Neural progenitor cell (in vitro differentiated cells): ENCODE results near the gene IRAK1. TPM values are rescaled to one million over a fixed set of nuclear protein-coding genes. Genes with fewer than 3 reads are reported as not detected.

Source experiments
- DNase-seq: peaks from one replicate; pipeline ENCODE4 v3.0.0-alpha.2; 2016; ENCODE audit warnings: low spot score
- H2AFZ ChIP-seq: fragments of 200-600 bp; sonication (generic); replicated peaks from 2 replicates; pipeline ENCODE4 v1.6.1; 2016; ENCODE audit warnings: antibody characterized with exemption
- H3F3A ChIP-seq: fragments of 200-600 bp; sonication (generic); 2 replicates; pipeline ENCODE4 v1.6.1; 2016; ENCODE audit warnings: antibody characterized with exemption, low read depth
- H3K27ac ChIP-seq: fragments of 200-600 bp; sonication (generic); 2 replicates; pipeline ENCODE4 v1.5.1; 2016; ENCODE audit warnings: mild to moderate bottlenecking
- H3K27me3 ChIP-seq: fragments of 200-600 bp; sonication (generic); 2 replicates; pipeline ENCODE4 v1.6.1; 2016; ENCODE audit warnings: mild to moderate bottlenecking, moderate library complexity
- H3K36me3 ChIP-seq: fragments of 200-600 bp; sonication (generic); 2 replicates; pipeline ENCODE4 v1.5.1; 2016
- H3K4me1 ChIP-seq: fragments of 200-600 bp; sonication (generic); 2 replicates; pipeline ENCODE4 v1.6.1; 2016; ENCODE audit warnings: mixed run types
- H3K4me2 ChIP-seq: fragments of 200-600 bp; sonication (generic); 2 replicates; pipeline ENCODE4 v1.6.1; 2016
- H3K4me3 ChIP-seq: fragments of 200-600 bp; sonication (generic); 2 replicates; pipeline ENCODE4 v1.5.1; 2016
- H3K79me2 ChIP-seq: fragments of 200-600 bp; sonication (generic); 2 replicates; pipeline ENCODE4 v1.6.1; 2016; ENCODE audit warnings: low read depth
- H3K9ac ChIP-seq: fragments of 200-600 bp; sonication (generic); 2 replicates; pipeline ENCODE4 v1.6.1; 2016
- H3K9me3 ChIP-seq: fragments of 200-600 bp; sonication (generic); 2 replicates; pipeline ENCODE4 v1.5.1; 2016; ENCODE audit warnings: low read depth
- H4K20me1 ChIP-seq: fragments of 200-600 bp; sonication (generic); 2 replicates; pipeline ENCODE4 v1.6.1; 2016; ENCODE audit warnings: low read depth
- H3K27ac Mint-ChIP-seq: 3 replicates; pipeline ENCODE4 v1.8.0; 2021; ENCODE audit warnings: mixed read lengths
- H3K27me3 Mint-ChIP-seq: 2 replicates; pipeline ENCODE4 v1.8.0; 2022; ENCODE audit warnings: low read depth, mild to moderate bottlenecking, inconsistent platforms, moderate library complexity, mixed read lengths; ENCODE audit not compliant: insufficient read depth
- H3K36me3 Mint-ChIP-seq: 3 replicates; pipeline ENCODE4 v1.8.0; 2021; ENCODE audit warnings: mixed read lengths
- H3K4me1 Mint-ChIP-seq: 3 replicates; pipeline ENCODE4 v1.8.0; 2021; ENCODE audit warnings: mixed read lengths
- H3K4me3 Mint-ChIP-seq: 3 replicates; pipeline ENCODE4 v1.8.0; 2021; ENCODE audit warnings: mild to moderate bottlenecking, moderate library complexity, mixed read lengths
- H3K9me3 Mint-ChIP-seq: 3 replicates; pipeline ENCODE4 v1.8.0; 2020; ENCODE audit warnings: mixed read lengths
- EZH2 ChIP-seq: fragments of 200-600 bp; sonication (generic); IDR thresholded peaks from 2 replicates; pipeline ENCODE4 v1.6.1; 2017; ENCODE audit warnings: antibody characterized with exemption, mild to moderate bottlenecking, moderate library complexity
- EZH2phosphoT487 ChIP-seq: fragments of 200-600 bp; sonication (generic); IDR thresholded peaks from 2 replicates; pipeline ENCODE4 v1.6.1; 2017; ENCODE audit warnings: antibody characterized with exemption
- total RNA-seq: library from RNA; depleted of rRNA; stranded (reverse); fragments of >200 nt; gene quantifications from 2 replicates; pipeline ENCODE4 v1.2.3, GENCODE V29; 2015; ENCODE audit warnings: low replicate concordance
- TF ChIP-seq, protein P1 (sequence below): fragments of 200-600 bp; sonication (generic); IDR thresholded peaks from 2 replicates; pipeline ENCODE4 v1.5.1; 2017; ENCODE audit warnings: antibody characterized with exemption, mild to moderate bottlenecking

IRAK1 gene
- total RNA-seq, 1 donor from 2014 or later: 6.8 TPM

DNA sequence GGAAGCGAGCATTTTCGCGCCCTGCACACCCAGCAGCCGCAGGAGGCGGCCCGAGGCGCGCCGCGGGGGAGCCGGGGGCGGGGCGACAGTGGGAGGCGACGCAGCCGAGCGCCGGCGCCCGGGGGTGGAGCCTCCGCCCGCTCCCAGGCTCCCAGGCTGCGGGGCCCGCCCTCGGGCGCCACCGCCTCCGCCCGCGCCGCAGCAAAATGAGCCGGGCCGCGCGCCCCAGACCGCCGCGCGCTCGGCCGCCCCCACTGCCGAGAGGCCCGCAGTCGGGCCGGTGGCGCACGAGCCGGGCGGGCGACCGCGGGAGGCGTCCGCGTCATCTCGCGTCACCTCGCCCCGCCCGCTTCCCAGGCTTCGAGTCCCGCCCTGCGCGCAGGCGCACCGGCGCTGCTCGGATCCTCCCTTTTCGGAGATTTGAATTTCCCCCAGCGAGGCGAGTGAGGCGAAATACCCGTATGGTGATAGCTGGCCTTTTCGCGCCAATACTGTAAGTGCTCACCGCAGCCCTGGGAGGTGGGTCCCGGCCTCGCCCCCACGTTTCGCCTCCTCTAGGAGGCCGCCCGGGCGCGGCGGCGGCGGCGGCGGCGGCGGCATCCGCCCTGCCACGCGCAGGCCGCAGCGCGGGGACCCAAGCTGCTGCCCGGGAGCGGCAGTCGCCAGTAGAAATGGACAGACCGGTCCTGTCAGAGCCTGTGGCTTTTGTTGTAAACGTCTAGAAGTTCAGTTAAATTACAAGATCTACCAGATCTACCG, 47.2 kb downstream of the IRAK1 start, which contains the start of gene TMEM187:
TSS of gene TMEM187 (plus strand) at position 387 of the 759 bp plus-strand sequence. CDS start 9,309 bp downstream, outside the sequence.
- H3K9ac ChIP-seq: peak within 1 kb of the TSS; percentile 98
- peaks cover 35% of the 10 kb centered on the region for H3F3A ChIP-seq
- peak; percentile 93 for DNase-seq
- peak within 1 kb of the TSS; percentile 73 for H2AFZ ChIP-seq
- Mint-ChIP-seq H3K27ac (peak within 1 kb of the TSS; percentile 100), H3K4me1 (peaks cover 44% of the 10 kb centered on the region), H3K36me3 (peaks cover 4% of the 10 kb centered on the region), H3K27me3 (peaks cover 18% of the 10 kb centered on the region), H3K9me3 (no peaks in the 10 kb centered on the region), H3K4me3 (peak within 1 kb of the TSS; percentile 100)
- H3K4me3 ChIP-seq: peak within 1 kb of the TSS; percentile 80
- H3K27me3 ChIP-seq: no peaks in the 10 kb centered on the region
- peaks cover 25% of the 10 kb centered on the region for H4K20me1 ChIP-seq
- no peaks in the 10 kb centered on the region for H3K9me3 ChIP-seq
- TF ChIP-seq EZH2phosphoT487 (no peak), EZH2 (no peak)
- TF ChIP-seq, protein P1, sequence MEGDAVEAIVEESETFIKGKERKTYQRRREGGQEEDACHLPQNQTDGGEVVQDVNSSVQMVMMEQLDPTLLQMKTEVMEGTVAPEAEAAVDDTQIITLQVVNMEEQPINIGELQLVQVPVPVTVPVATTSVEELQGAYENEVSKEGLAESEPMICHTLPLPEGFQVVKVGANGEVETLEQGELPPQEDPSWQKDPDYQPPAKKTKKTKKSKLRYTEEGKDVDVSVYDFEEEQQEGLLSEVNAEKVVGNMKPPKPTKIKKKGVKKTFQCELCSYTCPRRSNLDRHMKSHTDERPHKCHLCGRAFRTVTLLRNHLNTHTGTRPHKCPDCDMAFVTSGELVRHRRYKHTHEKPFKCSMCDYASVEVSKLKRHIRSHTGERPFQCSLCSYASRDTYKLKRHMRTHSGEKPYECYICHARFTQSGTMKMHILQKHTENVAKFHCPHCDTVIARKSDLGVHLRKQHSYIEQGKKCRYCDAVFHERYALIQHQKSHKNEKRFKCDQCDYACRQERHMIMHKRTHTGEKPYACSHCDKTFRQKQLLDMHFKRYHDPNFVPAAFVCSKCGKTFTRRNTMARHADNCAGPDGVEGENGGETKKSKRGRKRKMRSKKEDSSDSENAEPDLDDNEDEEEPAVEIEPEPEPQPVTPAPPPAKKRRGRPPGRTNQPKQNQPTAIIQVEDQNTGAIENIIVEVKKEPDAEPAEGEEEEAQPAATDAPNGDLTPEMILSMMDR: no peak
- H3K79me2 ChIP-seq: peaks cover 32% of the 10 kb centered on the region
- peak within 1 kb of the TSS; percentile 79 for H3K4me2 ChIP-seq
- peak within 1 kb of the TSS; percentile 100 for H3K27ac ChIP-seq
- no peaks in the 10 kb centered on the region for H3K36me3 ChIP-seq
- peaks cover 17% of the 10 kb centered on the region for H3K4me1 ChIP-seq

- Mint-ChIP-seq H3K9me3 (no peaks in the 10 kb centered on the region), H3K4me3 (peak within 1 kb of the TSS; percentile 100), H3K4me1 (peaks cover 49% of the 10 kb centered on the region), H3K27me3 (peaks cover 22% of the 10 kb centered on the region), H3K27ac (peak within 1 kb of the TSS; percentile 100), H3K36me3 (peaks cover 4% of the 10 kb centered on the region)
- H3K4me1 ChIP-seq: peaks cover 21% of the 10 kb centered on the region
- H3K79me2 ChIP-seq: peaks cover 40% of the 10 kb centered on the region
- no peaks in the 10 kb centered on the region for H3K9me3 ChIP-seq
- peak within 1 kb of the TSS; percentile 79 for H3K4me2 ChIP-seq
- H4K20me1 ChIP-seq: peaks cover 34% of the 10 kb centered on the region
- H3K4me3 ChIP-seq: peak within 1 kb of the TSS; percentile 80
- no peaks in the 10 kb centered on the region for H3K27me3 ChIP-seq
- TF ChIP-seq EZH2 (no peak), EZH2phosphoT487 (no peak)
- TF ChIP-seq, protein P1: no peak
- H3K27ac ChIP-seq: peak within 1 kb of the TSS; percentile 100
- H2AFZ ChIP-seq: peak within 1 kb of the TSS; percentile 73
- H3K9ac ChIP-seq: peak within 1 kb of the TSS; percentile 98
- H3F3A ChIP-seq: peaks cover 35% of the 10 kb centered on the region
- peak; percentile 95 for DNase-seq
- H3K36me3 ChIP-seq: no peaks in the 10 kb centered on the region
These were observed 48.0 kb downstream of the IRAK1 start, which contains the start of gene HCFC1 for GRCh38 chrX:153971450-153972367. Gene HCFC1 (minus strand): TSS chrX:153971818. CDS start chrX:153970840, 978 bp downstream.

DNA sequence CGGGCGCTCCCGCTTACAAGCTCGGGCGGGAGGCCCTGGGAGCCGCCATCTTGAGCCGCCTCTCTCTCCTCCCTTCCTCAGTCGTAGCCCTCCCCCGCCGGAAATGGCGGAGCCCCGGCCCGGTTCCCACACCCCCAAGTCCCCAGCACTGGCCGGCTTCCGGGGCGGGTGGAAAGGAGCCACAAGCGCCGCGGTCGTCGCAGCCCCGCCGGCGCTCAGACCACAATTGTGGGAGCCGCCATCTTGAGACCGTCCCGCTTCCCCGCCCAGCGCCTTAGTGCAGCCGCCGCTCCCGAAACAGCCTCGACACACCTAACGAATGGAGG, 48.6 kb downstream of the IRAK1 start:
- peak overlapping the region; percentile 100 for H3K27ac ChIP-seq
- H3K27ac Mint-ChIP-seq: peak overlapping the region; percentile 100
- H3K4me1 ChIP-seq: peaks cover 21% of the 10 kb centered on the region
- peak overlapping the region; percentile 79 for H3K4me2 ChIP-seq
- no peaks in the 10 kb centered on the region for H3K27me3 ChIP-seq
- H3K9me3 Mint-ChIP-seq: no peaks in the 10 kb centered on the region
- peaks cover 22% of the 10 kb centered on the region for H3K27me3 Mint-ChIP-seq
- peak overlapping the region; percentile 73 for H2AFZ ChIP-seq
- peaks cover 46% of the 10 kb centered on the region for H3K79me2 ChIP-seq
- H3K9me3 ChIP-seq: no peaks in the 10 kb centered on the region
- TF ChIP-seq EZH2 (no peak), EZH2phosphoT487 (no peak)
- TF ChIP-seq, protein P1: no peak
- H3K36me3 Mint-ChIP-seq: peaks cover 4% of the 10 kb centered on the region
- peak overlapping the region; percentile 100 for H3K4me3 Mint-ChIP-seq
- H3K4me3 ChIP-seq: peak overlapping the region; percentile 80
- H3K9ac ChIP-seq: peak overlapping the region; percentile 98
- H3K36me3 ChIP-seq: no peaks in the 10 kb centered on the region
- peaks cover 35% of the 10 kb centered on the region for H3F3A ChIP-seq
- peaks cover 40% of the 10 kb centered on the region for H4K20me1 ChIP-seq
- H3K4me1 Mint-ChIP-seq: peaks cover 55% of the 10 kb centered on the region
- DNase-seq: peak; percentile 83
